ENCODE data around the gene CHD9NB. TPM values are rescaled to one million over a fixed set of nuclear protein-coding genes. Genes with fewer than 3 reads are reported as not detected.

CHD9NB gene
- polyA plus RNA-seq, 2 of the 4 experiments (the other 2 are of a cell fraction): 2.0 to 2.8 TPM

DNA sequence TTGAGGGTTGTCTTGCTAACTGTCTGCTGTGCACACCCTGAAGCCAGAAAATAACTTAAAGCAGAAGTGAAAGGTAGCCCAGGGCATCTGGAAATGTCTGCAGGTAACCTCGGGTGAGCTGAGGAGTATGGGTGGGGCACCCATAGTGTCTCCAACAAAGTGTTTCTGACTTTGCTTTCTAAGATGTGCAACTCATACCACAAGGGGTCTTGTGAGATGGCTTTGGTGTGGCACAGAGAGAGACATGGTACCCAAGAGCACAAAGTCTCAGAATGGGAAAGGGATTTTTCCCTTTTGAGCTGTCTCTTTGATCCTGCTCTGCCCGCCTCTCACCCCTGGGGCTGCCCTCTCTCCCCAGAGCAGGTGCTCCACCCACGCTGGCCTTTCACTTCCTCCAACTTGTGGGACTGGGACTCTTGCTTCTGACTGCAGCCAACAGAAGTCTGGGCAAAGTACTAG is 9.0 kb upstream of the CHD9NB start:
- peaks cover 31% of the 10 kb centered on the region for H3K4me1 ChIP-seq
- no peak overlapping the region for H3K4me3 ChIP-seq
- ChIA-PET CTCF (interaction anchor here (0.8 to 1.2 kb wide), 3 partner anchors 17 to 68 kb away, joined by 3 read pairs; no protein-coding TSS in a partner anchor), POLR2A (no interaction called here)
- H3K4me2 ChIP-seq: peak overlapping the region; percentile 27
- ATAC-seq (peak; percentile 48 to 58; a peak in 3 of 6 replicates), DNase-seq (ENCODE audit: low read depth in 1 of 2, low spot score in 1 of 2) (no peak), FAIRE-seq (no peak)
- 57% methylated on average over 3 of the region's 3 CpGs for WGBS (ENCODE audit: missing lambda C conversion rate)
- no peak for TF ChIP-seq RNF2 (IDR thresholded peaks at IDR 0.05; ENCODE audit: borderline replicate concordance, low read depth)
- TF ChIP-seq POLR2AphosphoS2 (conservative IDR thresholded peaks at IDR 0.05; ENCODE audit: low read length): no peak
- TF ChIP-seq JUNB (IDR thresholded peaks at IDR 0.05): no peak
- TF ChIP-seq POLR2A (IDR thresholded peaks at IDR 0.05; ENCODE audit: low read length): no peak
- TF ChIP-seq, protein P1, sequence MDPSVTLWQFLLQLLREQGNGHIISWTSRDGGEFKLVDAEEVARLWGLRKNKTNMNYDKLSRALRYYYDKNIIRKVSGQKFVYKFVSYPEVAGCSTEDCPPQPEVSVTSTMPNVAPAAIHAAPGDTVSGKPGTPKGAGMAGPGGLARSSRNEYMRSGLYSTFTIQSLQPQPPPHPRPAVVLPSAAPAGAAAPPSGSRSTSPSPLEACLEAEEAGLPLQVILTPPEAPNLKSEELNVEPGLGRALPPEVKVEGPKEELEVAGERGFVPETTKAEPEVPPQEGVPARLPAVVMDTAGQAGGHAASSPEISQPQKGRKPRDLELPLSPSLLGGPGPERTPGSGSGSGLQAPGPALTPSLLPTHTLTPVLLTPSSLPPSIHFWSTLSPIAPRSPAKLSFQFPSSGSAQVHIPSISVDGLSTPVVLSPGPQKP (IDR thresholded peaks at IDR 0.05; ENCODE audit: low read depth, low read length): no peak
- no peak for TF ChIP-seq HOXB5 (CRISPR knock-in tag; IDR thresholded peaks at IDR 0.05)
- TF ChIP-seq SMC3 (IDR thresholded peaks at IDR 0.05): no peak
- TF ChIP-seq FOSL2 (IDR thresholded peaks at IDR 0.05): no peak
- no peak for TF ChIP-seq FOSL2 (CRISPR knock-in tag; IDR thresholded peaks at IDR 0.05)
- H3K9me3 ChIP-seq: no peaks in the 10 kb centered on the region
- H3K27ac ChIP-seq: peak overlapping the region in 1 of 2 experiments; percentile 43; a peak in 3 of 6 replicates

DNA sequence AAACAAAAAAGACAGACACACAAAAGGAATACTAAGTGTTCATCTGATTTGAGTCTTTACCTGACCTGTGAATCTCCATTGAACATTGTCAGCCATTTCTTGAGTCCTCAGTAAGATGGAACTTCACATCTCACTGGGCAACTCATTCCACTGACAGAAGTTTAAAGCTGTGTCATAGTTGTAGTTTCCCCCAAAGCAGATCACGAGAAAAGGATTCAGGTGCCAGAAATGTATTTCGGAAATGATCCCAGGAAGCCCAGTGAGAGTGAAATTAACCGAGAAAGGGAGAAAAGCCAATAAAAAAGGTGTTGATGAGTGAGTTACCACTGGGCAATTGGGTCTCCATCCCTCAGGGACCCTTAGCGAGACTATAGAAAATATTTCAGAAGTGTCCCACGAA is 8.6 kb upstream of the CHD9NB start:
- POLR2A ChIA-PET: no interaction called here
- H3K4me1 ChIP-seq: peaks cover 35% of the 10 kb centered on the region
- CTCF ChIA-PET: interaction anchor here (1.1 to 1.4 kb wide), 2 partner anchors 62 to 222 kb away, joined by 3 read pairs; no protein-coding TSS in a partner anchor
- FAIRE-seq (no peak), DNase-seq (ENCODE audit: low read depth in 1 of 2, low spot score in 1 of 2) (no peak), ATAC-seq (no peak)
- H3K4me2 ChIP-seq: peak overlapping the region; percentile 27; the same call in 2 of the 3 replicates
- TF ChIP-seq HOXB13 (CRISPR knock-in tag; IDR thresholded peaks at IDR 0.05; ENCODE audit: low read depth) (no peak), GATA3 (IDR thresholded peaks at IDR 0.05; ENCODE audit: borderline replicate concordance) (no peak), CBX8 (IDR thresholded peaks at IDR 0.05) (no peak), POLR2A (IDR thresholded peaks at IDR 0.05; ENCODE audit: low read length) (no peak), MAFK (IDR thresholded peaks at IDR 0.05; ENCODE audit: partially characterized antibody) (no peak), SREBF2 (IDR thresholded peaks at IDR 0.05) (no peak), BHLHE40 (IDR thresholded peaks at IDR 0.05; ENCODE audit: low read depth, low read length) (no peak), RARB (CRISPR knock-in tag; IDR thresholded peaks at IDR 0.05) (no peak), PHF8 (IDR thresholded peaks at IDR 0.05; ENCODE audit: borderline replicate concordance, low read depth) (no peak), EP300 (IDR thresholded peaks at IDR 0.05) (no peak)
- TF ChIP-seq, protein P2, sequence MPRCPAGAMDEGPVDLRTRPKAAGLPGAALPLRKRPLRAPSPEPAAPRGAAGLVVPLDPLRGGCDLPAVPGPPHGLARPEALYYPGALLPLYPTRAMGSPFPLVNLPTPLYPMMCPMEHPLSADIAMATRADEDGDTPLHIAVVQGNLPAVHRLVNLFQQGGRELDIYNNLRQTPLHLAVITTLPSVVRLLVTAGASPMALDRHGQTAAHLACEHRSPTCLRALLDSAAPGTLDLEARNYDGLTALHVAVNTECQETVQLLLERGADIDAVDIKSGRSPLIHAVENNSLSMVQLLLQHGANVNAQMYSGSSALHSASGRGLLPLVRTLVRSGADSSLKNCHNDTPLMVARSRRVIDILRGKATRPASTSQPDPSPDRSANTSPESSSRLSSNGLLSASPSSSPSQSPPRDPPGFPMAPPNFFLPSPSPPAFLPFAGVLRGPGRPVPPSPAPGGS (IDR thresholded peaks at IDR 0.05): no peak
- TF ChIP-seq, protein P3, sequence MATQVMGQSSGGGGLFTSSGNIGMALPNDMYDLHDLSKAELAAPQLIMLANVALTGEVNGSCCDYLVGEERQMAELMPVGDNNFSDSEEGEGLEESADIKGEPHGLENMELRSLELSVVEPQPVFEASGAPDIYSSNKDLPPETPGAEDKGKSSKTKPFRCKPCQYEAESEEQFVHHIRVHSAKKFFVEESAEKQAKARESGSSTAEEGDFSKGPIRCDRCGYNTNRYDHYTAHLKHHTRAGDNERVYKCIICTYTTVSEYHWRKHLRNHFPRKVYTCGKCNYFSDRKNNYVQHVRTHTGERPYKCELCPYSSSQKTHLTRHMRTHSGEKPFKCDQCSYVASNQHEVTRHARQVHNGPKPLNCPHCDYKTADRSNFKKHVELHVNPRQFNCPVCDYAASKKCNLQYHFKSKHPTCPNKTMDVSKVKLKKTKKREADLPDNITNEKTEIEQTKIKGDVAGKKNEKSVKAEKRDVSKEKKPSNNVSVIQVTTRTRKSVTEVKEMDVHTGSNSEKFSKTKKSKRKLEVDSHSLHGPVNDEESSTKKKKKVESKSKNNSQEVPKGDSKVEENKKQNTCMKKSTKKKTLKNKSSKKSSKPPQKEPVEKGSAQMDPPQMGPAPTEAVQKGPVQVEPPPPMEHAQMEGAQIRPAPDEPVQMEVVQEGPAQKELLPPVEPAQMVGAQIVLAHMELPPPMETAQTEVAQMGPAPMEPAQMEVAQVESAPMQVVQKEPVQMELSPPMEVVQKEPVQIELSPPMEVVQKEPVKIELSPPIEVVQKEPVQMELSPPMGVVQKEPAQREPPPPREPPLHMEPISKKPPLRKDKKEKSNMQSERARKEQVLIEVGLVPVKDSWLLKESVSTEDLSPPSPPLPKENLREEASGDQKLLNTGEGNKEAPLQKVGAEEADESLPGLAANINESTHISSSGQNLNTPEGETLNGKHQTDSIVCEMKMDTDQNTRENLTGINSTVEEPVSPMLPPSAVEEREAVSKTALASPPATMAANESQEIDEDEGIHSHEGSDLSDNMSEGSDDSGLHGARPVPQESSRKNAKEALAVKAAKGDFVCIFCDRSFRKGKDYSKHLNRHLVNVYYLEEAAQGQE (IDR thresholded peaks at IDR 0.05): no peak
- H3K4me3 ChIP-seq: no peak overlapping the region
- WGBS (ENCODE audit: missing lambda C conversion rate): 95% methylated on average over 5 of the region's 5 CpGs
- H3K27ac ChIP-seq: peak overlapping the region in 1 of 2 experiments; percentile 43; a peak in 2 of 6 replicates
- H3K9me3 ChIP-seq: no peaks in the 10 kb centered on the region
